KOPT-K1 (cell line): ENCODE measurements around the gene GADD45B.
"Not testable (repeated sequence)": the region's sequence is repeated elsewhere in the genome, so short reads cannot be mapped to it uniquely, and the experiment has no call there.

Experiments used
- H3K27ac ChIP-seq: fragments of 200-600 bp; sonication (generic); 2 replicates; pipeline ENCODE4 v1.5.1; 2016; ENCODE audit warnings: antibody characterized with exemption, mild to moderate bottlenecking, low read depth, low read length; ENCODE audit not compliant: poor library complexity, severe bottlenecking
- H3K36me3 ChIP-seq: fragments of 200-600 bp; sonication (generic); 2 replicates; pipeline ENCODE4 v1.5.1; 2017; ENCODE audit warnings: antibody characterized with exemption, mild to moderate bottlenecking, low read length, moderate library complexity; ENCODE audit not compliant: insufficient read depth
- H3K9me3 ChIP-seq: fragments of 200-600 bp; sonication (generic); 2 replicates; pipeline ENCODE4 v1.5.1; 2017; ENCODE audit warnings: antibody characterized with exemption, low read length, mild to moderate bottlenecking; ENCODE audit not compliant: insufficient read depth, poor library complexity, severe bottlenecking

The GADD45B gene

GRCh38 chr19:2487090-2487489 is 11.2 kb downstream of the GADD45B start:
- peaks cover 18% of the 10 kb centered on the region for H3K9me3 ChIP-seq
- H3K36me3 ChIP-seq, result no peaks in the 10 kb centered on the region
- H3K27ac ChIP-seq, result no peak overlapping the region

- Histone ChIP-seq H3K9me3 (peaks cover 11% of the 10 kb centered on the region), H3K36me3 (no peaks in the 10 kb centered on the region), H3K27ac (no peak overlapping the region)
Observed at GRCh38 chr19:2487842-2488241, 11.9 kb downstream of the GADD45B start.

- Histone ChIP-seq H3K9me3 (peaks cover 4% of the 10 kb centered on the region), H3K27ac (no peak overlapping the region), H3K36me3 (no peaks in the 10 kb centered on the region)
Observed at GRCh38 chr19:2488405-2488941, 12.5 kb downstream of the GADD45B start.

- Histone ChIP-seq H3K36me3 (no peaks in the 10 kb centered on the region), H3K27ac (no peak overlapping the region), H3K9me3 (no peaks in the 10 kb centered on the region)
Observed at GRCh38 chr19:2488942-2489731, 13.2 kb downstream of the GADD45B start.

GRCh38 chr19:2490659-2491058 is 14.7 kb downstream of the GADD45B start:
- no peak overlapping the region for H3K27ac ChIP-seq
- no peaks in the 10 kb centered on the region for H3K36me3 ChIP-seq
- H3K9me3 ChIP-seq, result no peaks in the 10 kb centered on the region

GRCh38 chr19:2491130-2491801 is 15.3 kb downstream of the GADD45B start:
- no peaks in the 10 kb centered on the region for H3K36me3 ChIP-seq
- H3K27ac ChIP-seq, result no peak overlapping the region
- H3K9me3 ChIP-seq, result no peaks in the 10 kb centered on the region

- peak overlapping the region; percentile 13 for H3K27ac ChIP-seq
- no peaks in the 10 kb centered on the region for H3K36me3 ChIP-seq
- no peaks in the 10 kb centered on the region for H3K9me3 ChIP-seq
Observed at GRCh38 chr19:2492870-2493269, 16.9 kb downstream of the GADD45B start.

- not testable (repeated sequence) for H3K27ac ChIP-seq, H3K9me3 ChIP-seq
Observed at GRCh38 chr19:2493448-2493847, 17.5 kb downstream of the GADD45B start.

GRCh38 chr19:2494084-2494446 is 18.1 kb downstream of the GADD45B start:
- no peaks in the 10 kb centered on the region for H3K36me3 ChIP-seq
- H3K27ac ChIP-seq, result no peak overlapping the region
- H3K9me3 ChIP-seq, result no peaks in the 10 kb centered on the region

More at GRCh38 chr19:2493448-2493847, 17.5 kb downstream of the GADD45B start:
- H3K36me3 ChIP-seq, result not testable (repeated sequence)

- Histone ChIP-seq H3K9me3 (no peaks in the 10 kb centered on the region), H3K27ac (no peak overlapping the region), H3K36me3 (no peaks in the 10 kb centered on the region)
Observed at GRCh38 chr19:2494447-2495129, 18.7 kb downstream of the GADD45B start.

GRCh38 chr19:2495130-2495641 is 19.3 kb downstream of the GADD45B start:
- H3K27ac ChIP-seq, result no peak overlapping the region
- no peaks in the 10 kb centered on the region for H3K36me3 ChIP-seq
- no peaks in the 10 kb centered on the region for H3K9me3 ChIP-seq

- Histone ChIP-seq H3K36me3 (no peaks in the 10 kb centered on the region), H3K9me3 (no peaks in the 10 kb centered on the region), H3K27ac (no peak overlapping the region)
Observed at GRCh38 chr19:2495651-2496316, 19.9 kb downstream of the GADD45B start.

GRCh38 chr19:2497186-2497585 is 21.3 kb downstream of the GADD45B start:
- H3K9me3 ChIP-seq, result no peaks in the 10 kb centered on the region
- H3K36me3 ChIP-seq, result no peaks in the 10 kb centered on the region
- H3K27ac ChIP-seq, result no peak overlapping the region

GRCh38 chr19:2500156-2500555 is 24.2 kb downstream of the GADD45B start:
- no peaks in the 10 kb centered on the region for H3K9me3 ChIP-seq

More at GRCh38 chr19:2500156-2500555, 24.2 kb downstream of the GADD45B start:
- H3K36me3 ChIP-seq, result no peaks in the 10 kb centered on the region
- H3K27ac ChIP-seq, result no peak overlapping the region
